Kidney (tissue), 22 donors: ENCODE results near the gene METTL13. TPM values are rescaled to one million over a fixed set of nuclear protein-coding genes. Genes with fewer than 3 reads are reported as not detected.

ENCODE experiments used
- DNase-seq, 5 donors: peaks; one replicate each; pipeline ENCODE4 v3.0.0-alpha.2; 2013 to 2020
- FAIRE-seq: peaks from 2 replicates; lab custom pipeline; 2012; peaks lifted over from hg19 to GRCh38; lab: Jason Lieb, UNC
- H3K27ac ChIP-seq, 2 donors: one replicate each; pipeline ENCODE4 v1.7.0; 2013; ENCODE audit warnings: low read depth in 2 of 2, low read length in 2 of 2, inconsistent platforms in 1 of 2
- H3K27me3 ChIP-seq: one replicate; pipeline ENCODE4 v1.7.1; 2013; ENCODE audit warnings: low read length, inconsistent platforms; ENCODE audit not compliant: control insufficient read depth, insufficient read depth
- H3K36me3 ChIP-seq, 3 donors: one replicate each; pipeline versions ENCODE4 v1.7.0 to v1.7.1; 2013; ENCODE audit warnings: low read length in 3 of 3, control low read depth in 1 of 3, inconsistent platforms in 1 of 3; ENCODE audit not compliant: insufficient read depth in 3 of 3, control insufficient read depth in 2 of 3
- H3K4me1 ChIP-seq, 3 donors: one replicate each; pipeline versions ENCODE4 v1.7.0 to v1.7.1; 2013; ENCODE audit warnings: low read length in 3 of 3, inconsistent platforms in 1 of 3, low read depth in 1 of 3; ENCODE audit not compliant: control insufficient read depth in 2 of 3, insufficient read depth in 2 of 3
- H3K4me3 ChIP-seq, 3 donors: one replicate each; pipeline versions ENCODE4 v1.7.0 to v1.8.1; 2013; ENCODE audit warnings: low read length in 3 of 3, control low read depth in 1 of 3, inconsistent platforms in 1 of 3
- H3K9ac ChIP-seq, 3 donors: one replicate each; pipeline versions ENCODE4 v1.7.0 to v1.7.1; 2013; ENCODE audit warnings: low read length in 3 of 3, control low read depth in 1 of 3, inconsistent platforms in 1 of 3
- H3K9me3 ChIP-seq, 3 donors: one replicate each; pipeline versions ENCODE4 v1.7.0 to v1.7.1; 2013; ENCODE audit warnings: low read length in 3 of 3, control low read depth in 1 of 3, inconsistent platforms in 1 of 3; ENCODE audit not compliant: control insufficient read depth in 2 of 3, insufficient read depth in 1 of 3
- intact Hi-C: fragments of 100-400 bp; cut with DNase I; formaldehyde crosslinking; loops from one replicate; pipeline ENCODE4 v1.11.1; 2022
- long read RNA-seq, 10 donors: library from polyadenylated mRNA in 1 of 10; unstranded in 1 of 10; transcript quantifications; one replicate each; pipeline ENCODE4 v2.0.0 and lab custom pipeline, GENCODE V29; 2021 to 2026
- polyA plus RNA-seq: library from polyadenylated mRNA; stranded (reverse); fragments of 350-450 nt; fragmentation: Illumina TruSeq; extraction: RNeasy Lipid Tissue Mini Kit (QIAGEN cat#74804); gene quantifications from one replicate; pipeline ENCODE4 v1.2.3, GENCODE V29; 2014; ENCODE audit warnings: low read depth, low replicate concordance; ENCODE audit not compliant: insufficient read depth
- total RNA-seq: library from RNA; stranded (reverse); fragmentation: NEBNext Ultra II Directional; extraction: Animal tissue kit (Norgen Biotek cat#: 25700); gene quantifications from one replicate; pipeline ENCODE4 v1.2.1, GENCODE V29; 2021
- TF ChIP-seq, protein P1 (sequence below): IDR thresholded peaks from 3 replicates; pipeline ENCODE4 v1.5.1; 2012; ENCODE audit warnings: mild to moderate bottlenecking, moderate library complexity, borderline replicate concordance; ENCODE audit not compliant: insufficient read depth; ENCODE audit errors: extremely low read depth
- donor health status: control.
- donor health status: control.
- donor health status: control.
- donor health status: control.
- donor health status: control.
- donor health status: DM: yes; HTN: yes; CAD: no.
- donor health status: Normal renal cell carcinoma (clear cell type).

METTL13 gene, protein sequence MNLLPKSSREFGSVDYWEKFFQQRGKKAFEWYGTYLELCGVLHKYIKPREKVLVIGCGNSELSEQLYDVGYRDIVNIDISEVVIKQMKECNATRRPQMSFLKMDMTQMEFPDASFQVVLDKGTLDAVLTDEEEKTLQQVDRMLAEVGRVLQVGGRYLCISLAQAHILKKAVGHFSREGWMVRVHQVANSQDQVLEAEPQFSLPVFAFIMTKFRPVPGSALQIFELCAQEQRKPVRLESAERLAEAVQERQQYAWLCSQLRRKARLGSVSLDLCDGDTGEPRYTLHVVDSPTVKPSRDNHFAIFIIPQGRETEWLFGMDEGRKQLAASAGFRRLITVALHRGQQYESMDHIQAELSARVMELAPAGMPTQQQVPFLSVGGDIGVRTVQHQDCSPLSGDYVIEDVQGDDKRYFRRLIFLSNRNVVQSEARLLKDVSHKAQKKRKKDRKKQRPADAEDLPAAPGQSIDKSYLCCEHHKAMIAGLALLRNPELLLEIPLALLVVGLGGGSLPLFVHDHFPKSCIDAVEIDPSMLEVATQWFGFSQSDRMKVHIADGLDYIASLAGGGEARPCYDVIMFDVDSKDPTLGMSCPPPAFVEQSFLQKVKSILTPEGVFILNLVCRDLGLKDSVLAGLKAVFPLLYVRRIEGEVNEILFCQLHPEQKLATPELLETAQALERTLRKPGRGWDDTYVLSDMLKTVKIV
- total RNA-seq (29.0 TPM), polyA plus RNA-seq (24.5 TPM)
- long read RNA-seq, donor 1, partial matches to known transcripts: 5 of 7 reads
- long read RNA-seq, donor 1, other reads (novel, unspliced or antisense): 0 of 7 reads
- long read RNA-seq, donor 2, partial matches to known transcripts: 0 of 1 reads
- long read RNA-seq, donor 2, other reads (novel, unspliced or antisense): 0 of 1 reads
- long read RNA-seq, donor 3, partial matches to known transcripts: 7 of 10 reads
- long read RNA-seq, donor 3, other reads (novel, unspliced or antisense): 0 of 10 reads
- long read RNA-seq, donor 4, transcript METTL13-201 (8 exons, 3,327 nt): major isoform, 5 of 5 reads
- long read RNA-seq, donor 4, partial matches to known transcripts: 0 of 5 reads
- long read RNA-seq, donor 4, other reads (novel, unspliced or antisense): 0 of 5 reads
- long read RNA-seq, donor 5, partial matches to known transcripts: 0 of 1 reads
- long read RNA-seq, donor 5, other reads (novel, unspliced or antisense): 0 of 1 reads
- long read RNA-seq, donor 6, partial matches to known transcripts: 0 of 1 reads
- long read RNA-seq, donor 6, other reads (novel, unspliced or antisense): 0 of 1 reads
- long read RNA-seq, donor 7, transcript METTL13-201 (8 exons, 3,327 nt): major isoform, 25 of 42 reads
- long read RNA-seq, donor 7, partial matches to known transcripts: 4 of 42 reads
- long read RNA-seq, donor 7, other reads (novel, unspliced or antisense): 13 of 42 reads
- long read RNA-seq, donor 8: 0 reads
- long read RNA-seq, donor 9, partial matches to known transcripts: 0 of 1 reads
- long read RNA-seq, donor 9, other reads (novel, unspliced or antisense): 0 of 1 reads
- long read RNA-seq, donor 10, partial matches to known transcripts: 0 of 2 reads
- long read RNA-seq, donor 10, other reads (novel, unspliced or antisense): 0 of 2 reads

DNA sequence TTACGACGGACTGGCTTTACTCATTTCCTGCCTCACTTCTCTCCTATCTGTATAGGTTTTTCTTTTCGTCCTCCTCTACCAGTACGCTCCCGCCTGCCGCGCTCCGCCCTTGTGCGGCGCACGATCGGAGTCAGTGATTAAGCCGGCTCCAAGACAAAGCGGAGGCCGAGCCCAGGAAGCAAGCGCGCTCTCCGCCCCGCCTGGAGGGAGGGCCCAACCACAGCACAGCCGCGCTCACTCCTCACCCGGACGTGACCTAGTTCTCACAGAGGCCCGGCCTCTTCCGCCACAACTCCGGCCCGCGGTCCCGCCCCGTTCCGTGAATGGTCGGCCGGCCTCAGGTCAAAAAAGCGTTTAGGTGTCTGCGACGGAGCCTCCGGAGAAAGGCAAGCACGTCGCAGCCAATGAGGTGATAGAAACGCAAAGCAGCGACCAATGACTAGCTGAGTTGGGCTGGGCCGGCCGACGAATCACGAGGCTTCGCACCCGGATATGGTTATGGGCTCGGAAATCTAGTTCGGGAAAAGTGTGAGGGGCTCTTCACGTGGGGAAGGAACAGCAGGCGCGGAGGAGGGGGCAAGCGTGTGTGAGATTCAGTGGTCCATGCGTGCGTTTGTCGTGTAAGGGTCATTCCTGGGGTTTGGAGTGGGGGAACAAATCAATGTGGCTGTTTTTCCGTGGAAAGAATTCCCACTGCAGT lies at the start of gene METTL13:
TSS of gene METTL13 (plus strand) at position 485 of the 700 bp plus-strand sequence. CDS start 308 bp downstream, outside the sequence.
- H3K27ac ChIP-seq: peak within 1 kb of the TSS; percentile 63 to 88

DNA sequence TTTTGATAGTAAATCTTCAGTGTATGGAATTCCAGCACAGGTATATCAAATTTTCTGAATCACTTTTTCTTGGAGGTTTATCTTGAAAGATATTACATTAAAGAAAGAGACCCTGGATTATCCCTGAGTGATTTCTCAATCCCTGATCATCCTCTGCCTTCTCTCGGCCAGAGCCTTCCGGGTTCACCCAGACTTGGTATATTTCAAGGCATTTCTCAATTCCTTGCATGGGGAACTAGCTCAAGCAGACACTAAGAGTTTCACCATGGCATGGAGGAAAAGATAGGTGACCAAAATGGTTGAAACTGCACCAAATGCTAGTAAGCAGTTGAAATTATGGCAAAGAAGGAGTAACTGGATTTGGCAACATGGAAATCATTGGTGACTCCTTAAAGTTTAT lies 45.3 kb upstream of the METTL13 start:
- intact Hi-C loops: no loop called here
- H3K27me3 ChIP-seq: no peaks in the 10 kb centered on the region
- H3K9me3 ChIP-seq: no peaks in the 10 kb centered on the region
- H3K4me3 ChIP-seq: no peak overlapping the region
- peaks cover 0 to 7% (median 0%) of the 10 kb centered on the region in 3 donors for H3K36me3 ChIP-seq
- no peak overlapping the region for H3K9ac ChIP-seq
- TF ChIP-seq, protein P1, sequence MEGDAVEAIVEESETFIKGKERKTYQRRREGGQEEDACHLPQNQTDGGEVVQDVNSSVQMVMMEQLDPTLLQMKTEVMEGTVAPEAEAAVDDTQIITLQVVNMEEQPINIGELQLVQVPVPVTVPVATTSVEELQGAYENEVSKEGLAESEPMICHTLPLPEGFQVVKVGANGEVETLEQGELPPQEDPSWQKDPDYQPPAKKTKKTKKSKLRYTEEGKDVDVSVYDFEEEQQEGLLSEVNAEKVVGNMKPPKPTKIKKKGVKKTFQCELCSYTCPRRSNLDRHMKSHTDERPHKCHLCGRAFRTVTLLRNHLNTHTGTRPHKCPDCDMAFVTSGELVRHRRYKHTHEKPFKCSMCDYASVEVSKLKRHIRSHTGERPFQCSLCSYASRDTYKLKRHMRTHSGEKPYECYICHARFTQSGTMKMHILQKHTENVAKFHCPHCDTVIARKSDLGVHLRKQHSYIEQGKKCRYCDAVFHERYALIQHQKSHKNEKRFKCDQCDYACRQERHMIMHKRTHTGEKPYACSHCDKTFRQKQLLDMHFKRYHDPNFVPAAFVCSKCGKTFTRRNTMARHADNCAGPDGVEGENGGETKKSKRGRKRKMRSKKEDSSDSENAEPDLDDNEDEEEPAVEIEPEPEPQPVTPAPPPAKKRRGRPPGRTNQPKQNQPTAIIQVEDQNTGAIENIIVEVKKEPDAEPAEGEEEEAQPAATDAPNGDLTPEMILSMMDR: no peak
- FAIRE-seq: no peak
- H3K4me1 ChIP-seq: peaks cover 0 to 8% (median 7%) of the 10 kb centered on the region in 3 donors
- no peak overlapping the region for H3K27ac ChIP-seq
- DNase-seq: no peak

More for the DNA sequence above, at the start of gene METTL13:
- Histone ChIP-seq H3K4me1 (peaks cover 4 to 15% (median 5%) of the 10 kb centered on the region in 3 donors), H3K27me3 (no peaks in the 10 kb centered on the region), H3K9me3 (no peaks in the 10 kb centered on the region), H3K4me3 (peak within 1 kb of the TSS; percentile 85 to 99 (median 98)), H3K9ac (peak within 1 kb of the TSS; percentile 87 to 96 (median 89)), H3K36me3 (peaks cover 0 to 21% (median 10%) of the 10 kb centered on the region in 3 donors)
- TF ChIP-seq, protein P1: no peak
- peak; percentile 98 for FAIRE-seq
- peak; percentile 99 to 100 (median 99) for DNase-seq
- intact Hi-C loops: no loop called here
